ENCODE data around the gene AKR7A3. TPM values are rescaled to one million over a fixed set of nuclear protein-coding genes. Genes with fewer than 3 reads are reported as not detected.
A peak's percentile ranks its signal among the peaks of the same experiment; 100 is the strongest.

The AKR7A3 gene
- total and polyA plus RNA-seq, 9 of the 15 experiments (the other 6 are each of a cell fraction or from before 2014, with no cell fraction given), result 0.04 to 1.5 (median 0.44) TPM; not detected in 1

DNA sequence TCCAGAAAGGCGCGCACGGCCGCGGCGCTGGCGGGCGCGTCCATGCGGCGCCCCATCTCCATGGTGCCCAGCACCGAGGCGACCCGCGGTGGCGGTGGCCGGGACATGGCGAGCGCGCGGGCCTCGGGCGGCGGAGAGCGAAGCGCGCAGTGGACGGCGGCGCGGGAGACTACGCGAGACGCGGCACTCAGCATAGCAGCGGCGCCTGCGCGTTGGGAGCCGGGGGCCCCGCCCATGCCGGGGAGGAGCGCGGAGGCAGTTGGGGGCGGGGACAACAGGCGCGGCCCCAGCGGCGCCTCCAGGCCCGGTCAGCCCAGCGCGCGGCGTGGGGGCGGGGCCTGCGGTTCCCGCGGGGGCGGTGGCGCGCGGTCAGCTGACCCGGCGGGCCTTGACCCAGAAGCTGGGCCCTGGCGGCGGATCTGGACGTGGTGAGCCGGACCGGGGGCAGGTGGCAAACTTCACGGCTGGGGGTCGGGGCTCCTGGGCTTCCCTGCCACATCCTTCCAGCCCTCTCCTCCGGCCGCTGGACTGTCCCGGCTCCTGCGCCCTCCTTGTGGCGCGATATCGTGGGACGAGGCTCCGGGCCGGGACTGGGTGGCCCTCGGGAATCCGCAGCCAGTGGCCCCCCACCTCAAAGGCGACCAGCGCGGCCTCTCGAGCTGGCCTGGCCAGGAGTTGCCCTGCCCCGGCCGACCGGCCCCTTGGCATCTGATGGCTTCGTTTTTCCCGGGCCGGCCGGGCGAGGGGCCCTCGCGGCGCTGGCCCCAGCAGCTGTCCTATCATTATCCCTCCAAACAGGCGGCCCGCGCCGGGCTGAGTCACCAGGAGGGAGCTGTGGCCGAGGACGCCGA lies 23.6 kb upstream of the AKR7A3 start, which contains the start of the genes AKR7A2 and SLC66A1 (continued):
- TF ChIP-seq BCLAF1 (IDR thresholded peaks at IDR 0.05; ENCODE audit: borderline replicate concordance in 1 of 2, control insufficient read depth in 1 of 2, low read depth in 2 of 2, low read length in 1 of 2), result peak in 1 of 2 experiments; percentile 64; a peak in 1 of 4 replicates
- 0 out of 2 replicates have a peak, but pooled peaks have one; percentile 14 for TF ChIP-seq ZNF134 (CRISPR knock-in tag; conservative IDR thresholded peaks at IDR 0.05)
- TF ChIP-seq, protein P1, sequence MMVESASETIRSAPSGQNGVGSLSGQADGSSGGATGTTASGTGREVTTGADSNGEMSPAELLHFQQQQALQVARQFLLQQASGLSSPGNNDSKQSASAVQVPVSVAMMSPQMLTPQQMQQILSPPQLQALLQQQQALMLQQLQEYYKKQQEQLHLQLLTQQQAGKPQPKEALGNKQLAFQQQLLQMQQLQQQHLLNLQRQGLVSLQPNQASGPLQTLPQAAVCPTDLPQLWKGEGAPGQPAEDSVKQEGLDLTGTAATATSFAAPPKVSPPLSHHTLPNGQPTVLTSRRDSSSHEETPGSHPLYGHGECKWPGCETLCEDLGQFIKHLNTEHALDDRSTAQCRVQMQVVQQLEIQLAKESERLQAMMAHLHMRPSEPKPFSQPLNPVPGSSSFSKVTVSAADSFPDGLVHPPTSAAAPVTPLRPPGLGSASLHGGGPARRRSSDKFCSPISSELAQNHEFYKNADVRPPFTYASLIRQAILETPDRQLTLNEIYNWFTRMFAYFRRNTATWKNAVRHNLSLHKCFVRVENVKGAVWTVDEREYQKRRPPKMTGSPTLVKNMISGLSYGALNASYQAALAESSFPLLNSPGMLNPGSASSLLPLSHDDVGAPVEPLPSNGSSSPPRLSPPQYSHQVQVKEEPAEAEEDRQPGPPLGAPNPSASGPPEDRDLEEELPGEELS (CRISPR knock-in tag; IDR thresholded peaks at IDR 0.05; ENCODE audit: borderline replicate concordance), result no peak
- TF ChIP-seq, protein P2, sequence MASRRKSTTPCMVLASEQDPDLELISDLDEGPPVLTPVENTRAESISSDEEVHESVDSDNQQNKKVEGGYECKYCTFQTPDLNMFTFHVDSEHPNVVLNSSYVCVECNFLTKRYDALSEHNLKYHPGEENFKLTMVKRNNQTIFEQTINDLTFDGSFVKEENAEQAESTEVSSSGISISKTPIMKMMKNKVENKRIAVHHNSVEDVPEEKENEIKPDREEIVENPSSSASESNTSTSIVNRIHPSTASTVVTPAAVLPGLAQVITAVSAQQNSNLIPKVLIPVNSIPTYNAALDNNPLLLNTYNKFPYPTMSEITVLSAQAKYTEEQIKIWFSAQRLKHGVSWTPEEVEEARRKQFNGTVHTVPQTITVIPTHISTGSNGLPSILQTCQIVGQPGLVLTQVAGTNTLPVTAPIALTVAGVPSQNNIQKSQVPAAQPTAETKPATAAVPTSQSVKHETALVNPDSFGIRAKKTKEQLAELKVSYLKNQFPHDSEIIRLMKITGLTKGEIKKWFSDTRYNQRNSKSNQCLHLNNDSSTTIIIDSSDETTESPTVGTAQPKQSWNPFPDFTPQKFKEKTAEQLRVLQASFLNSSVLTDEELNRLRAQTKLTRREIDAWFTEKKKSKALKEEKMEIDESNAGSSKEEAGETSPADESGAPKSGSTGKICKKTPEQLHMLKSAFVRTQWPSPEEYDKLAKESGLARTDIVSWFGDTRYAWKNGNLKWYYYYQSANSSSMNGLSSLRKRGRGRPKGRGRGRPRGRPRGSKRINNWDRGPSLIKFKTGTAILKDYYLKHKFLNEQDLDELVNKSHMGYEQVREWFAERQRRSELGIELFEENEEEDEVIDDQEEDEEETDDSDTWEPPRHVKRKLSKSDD (conservative IDR thresholded peaks at IDR 0.05; ENCODE audit: low read length), result no peak
- TF ChIP-seq ZNF3 (CRISPR knock-in tag; IDR thresholded peaks at IDR 0.05), result no peak
- no peak for TF ChIP-seq MCM3 (IDR thresholded peaks at IDR 0.05)

Measured in K562 (cell line).